NCI-H446 (cell line): Measurements from ENCODE around the gene UMPS.

Experiments used
- DNase-seq, 2 experiments: peaks; one replicate each; lab custom pipeline; 2025; lab: John Stamatoyannopoulos, UW

Gene UMPS

GRCh38 chr3:124730129-124730940, at the start of gene UMPS:
Gene UMPS, plus strand, starts transcription at chr3:124730452. Its CDS starts 20 bp downstream, at chr3:124730472.
- DNase-seq, result peak; percentile 66 to 90

GRCh38 chr3:124680521-124680920, 49.7 kb upstream of the UMPS start:
- no peak for DNase-seq

GRCh38 chr3:124682263-124682662, 48.0 kb upstream of the UMPS start:
- no peak for DNase-seq

- DNase-seq, result no peak
Measured at GRCh38 chr3:124684459-124684858, 45.8 kb upstream of the UMPS start.

GRCh38 chr3:124685067-124685466, 45.2 kb upstream of the UMPS start:
- DNase-seq, result no peak

GRCh38 chr3:124685481-124685880, 44.8 kb upstream of the UMPS start:
- no peak for DNase-seq

- no peak for DNase-seq
Measured at GRCh38 chr3:124686028-124686670, 44.1 kb upstream of the UMPS start.

GRCh38 chr3:124688581-124689454, 41.4 kb upstream of the UMPS start:
- peak; percentile 81 to 86 for DNase-seq

GRCh38 chr3:124691599-124691998, 38.7 kb upstream of the UMPS start:
- no peak for DNase-seq

- no peak for DNase-seq
Measured at GRCh38 chr3:124694486-124694885, 35.8 kb upstream of the UMPS start.

GRCh38 chr3:124695369-124695768, 34.9 kb upstream of the UMPS start:
- no peak for DNase-seq

- no peak for DNase-seq
Measured at GRCh38 chr3:124696006-124696405, 34.2 kb upstream of the UMPS start.

GRCh38 chr3:124697302-124697701, 33.0 kb upstream of the UMPS start:
- no peak for DNase-seq

GRCh38 chr3:124698030-124698770, 32.1 kb upstream of the UMPS start:
- DNase-seq, result no peak

- no peak for DNase-seq
Measured at GRCh38 chr3:124699051-124699450, 31.2 kb upstream of the UMPS start.

- DNase-seq, result no peak
Measured at GRCh38 chr3:124699686-124700396, 30.4 kb upstream of the UMPS start.

GRCh38 chr3:124700880-124701684, 29.2 kb upstream of the UMPS start:
- no peak for DNase-seq

- DNase-seq, result no peak
Measured at GRCh38 chr3:124701687-124702086, 28.6 kb upstream of the UMPS start.

- no peak for DNase-seq
Measured at GRCh38 chr3:124702950-124703349, 27.3 kb upstream of the UMPS start.

GRCh38 chr3:124705552-124705951, 24.7 kb upstream of the UMPS start:
- DNase-seq, result no peak
